Left kidney (tissue), 2 donors: ENCODE measurements around the gene ZDHHC1. TPM values are rescaled to one million over a fixed set of nuclear protein-coding genes. Genes with fewer than 3 reads are reported as not detected.
"Not testable (repeated sequence)": the region's sequence is repeated elsewhere in the genome, so short reads cannot be mapped to it uniquely, and the experiment has no call there.

Source experiments
- DNase-seq: peaks from one replicate; pipeline ENCODE4 v3.0.0-alpha.2; 2013
- polyA plus RNA-seq: library from polyadenylated mRNA; unstranded; fragments of 120-200 nt; gene quantifications from one replicate; pipeline ENCODE4 v1.2.1, GENCODE V29; 2013; ENCODE audit not compliant: insufficient read length

The ZDHHC1 gene
- polyA plus RNA-seq, 1 donor: 11.5 TPM

GRCh38 chr16:67395105-67395457, 21.2 kb downstream of the ZDHHC1 start:
- DNase-seq: no peak

- DNase-seq: no peak
These were observed 21.8 kb downstream of the ZDHHC1 start for GRCh38 chr16:67394155-67395104.

- no peak for DNase-seq
These were observed 22.5 kb downstream of the ZDHHC1 start for GRCh38 chr16:67393788-67394154.

- peak; percentile 86 for DNase-seq
These were observed 23.0 kb downstream of the ZDHHC1 start, which contains the start of gene TPPP3 for GRCh38 chr16:67393111-67393787. Gene TPPP3 (minus strand): TSS chr16:67393498. CDS start chr16:67391111, 2,387 bp downstream.

GRCh38 chr16:67392301-67393059, 23.8 kb downstream of the ZDHHC1 start:
- no peak for DNase-seq

GRCh38 chr16:67391424-67392300, 24.6 kb downstream of the ZDHHC1 start:
- no peak for DNase-seq

- DNase-seq: no peak
These were observed 25.4 kb downstream of the ZDHHC1 start for GRCh38 chr16:67390816-67391423.

GRCh38 chr16:67389911-67390815, 26.1 kb downstream of the ZDHHC1 start:
- DNase-seq: no peak

GRCh38 chr16:67388591-67388990, 27.7 kb downstream of the ZDHHC1 start:
- no peak for DNase-seq

- DNase-seq: no peak
These were observed 28.1 kb downstream of the ZDHHC1 start for GRCh38 chr16:67388191-67388590.

GRCh38 chr16:67387479-67388079, 28.7 kb downstream of the ZDHHC1 start:
- no peak for DNase-seq

- no peak for DNase-seq
These were observed 29.3 kb downstream of the ZDHHC1 start for GRCh38 chr16:67386861-67387455.

GRCh38 chr16:67384778-67385510, 31.3 kb downstream of the ZDHHC1 start:
- DNase-seq: no peak

- no peak for DNase-seq
These were observed 33.0 kb downstream of the ZDHHC1 start for GRCh38 chr16:67383284-67383683.

- DNase-seq: no peak
These were observed 37.6 kb downstream of the ZDHHC1 start for GRCh38 chr16:67378642-67379041.

- DNase-seq: not testable (repeated sequence)
These were observed 40.3 kb downstream of the ZDHHC1 start for GRCh38 chr16:67376012-67376411.

GRCh38 chr16:67372664-67373063, 43.6 kb downstream of the ZDHHC1 start:
- DNase-seq: no peak

GRCh38 chr16:67370661-67371060, 45.6 kb downstream of the ZDHHC1 start:
- DNase-seq: no peak
